Fibroblast of pulmonary artery (primary cell): ENCODE data around the gene CAMK2D.

ENCODE experiments used
- DNase-seq: peaks from one replicate; pipeline ENCODE4 v3.0.0-alpha.2; 2010; ENCODE audit warnings: low read depth
- H3K4me3 ChIP-seq: replicated peaks from 2 replicates; pipeline ENCODE4 v1.5.1; 2011; ENCODE audit warnings: low read depth, mild to moderate bottlenecking, control low read depth, low read length, moderate library complexity
- TF ChIP-seq, protein P1 (sequence below): IDR thresholded peaks from 2 replicates; pipeline ENCODE4 v1.5.1; 2011; ENCODE audit warnings: mild to moderate bottlenecking, control low read depth, low read length, inconsistent platforms; ENCODE audit errors: missing control alignments

CAMK2D gene

DNA sequence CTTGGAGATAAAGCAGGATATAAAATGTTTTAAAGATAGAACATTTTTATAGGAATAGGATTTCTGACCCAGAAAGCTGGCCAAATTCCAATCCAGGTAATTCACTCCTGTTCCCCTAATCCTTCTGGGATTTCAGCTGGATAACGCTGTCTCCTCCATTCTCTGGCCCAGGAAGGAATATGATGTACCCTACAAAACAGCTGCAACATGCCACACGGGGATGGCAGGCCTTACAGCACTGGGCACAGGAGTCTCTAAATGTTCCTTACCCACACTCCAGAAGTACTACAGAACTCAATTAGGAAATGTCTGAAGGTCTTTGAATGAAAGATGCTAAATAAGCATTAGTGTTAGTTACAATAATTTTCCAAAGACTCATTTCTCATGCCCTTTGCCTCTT lies 15.8 kb downstream of the CAMK2D start:
- TF ChIP-seq, protein P1, sequence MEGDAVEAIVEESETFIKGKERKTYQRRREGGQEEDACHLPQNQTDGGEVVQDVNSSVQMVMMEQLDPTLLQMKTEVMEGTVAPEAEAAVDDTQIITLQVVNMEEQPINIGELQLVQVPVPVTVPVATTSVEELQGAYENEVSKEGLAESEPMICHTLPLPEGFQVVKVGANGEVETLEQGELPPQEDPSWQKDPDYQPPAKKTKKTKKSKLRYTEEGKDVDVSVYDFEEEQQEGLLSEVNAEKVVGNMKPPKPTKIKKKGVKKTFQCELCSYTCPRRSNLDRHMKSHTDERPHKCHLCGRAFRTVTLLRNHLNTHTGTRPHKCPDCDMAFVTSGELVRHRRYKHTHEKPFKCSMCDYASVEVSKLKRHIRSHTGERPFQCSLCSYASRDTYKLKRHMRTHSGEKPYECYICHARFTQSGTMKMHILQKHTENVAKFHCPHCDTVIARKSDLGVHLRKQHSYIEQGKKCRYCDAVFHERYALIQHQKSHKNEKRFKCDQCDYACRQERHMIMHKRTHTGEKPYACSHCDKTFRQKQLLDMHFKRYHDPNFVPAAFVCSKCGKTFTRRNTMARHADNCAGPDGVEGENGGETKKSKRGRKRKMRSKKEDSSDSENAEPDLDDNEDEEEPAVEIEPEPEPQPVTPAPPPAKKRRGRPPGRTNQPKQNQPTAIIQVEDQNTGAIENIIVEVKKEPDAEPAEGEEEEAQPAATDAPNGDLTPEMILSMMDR, result no peak
- H3K4me3 ChIP-seq, result no peak overlapping the region
- no peak for DNase-seq

DNA sequence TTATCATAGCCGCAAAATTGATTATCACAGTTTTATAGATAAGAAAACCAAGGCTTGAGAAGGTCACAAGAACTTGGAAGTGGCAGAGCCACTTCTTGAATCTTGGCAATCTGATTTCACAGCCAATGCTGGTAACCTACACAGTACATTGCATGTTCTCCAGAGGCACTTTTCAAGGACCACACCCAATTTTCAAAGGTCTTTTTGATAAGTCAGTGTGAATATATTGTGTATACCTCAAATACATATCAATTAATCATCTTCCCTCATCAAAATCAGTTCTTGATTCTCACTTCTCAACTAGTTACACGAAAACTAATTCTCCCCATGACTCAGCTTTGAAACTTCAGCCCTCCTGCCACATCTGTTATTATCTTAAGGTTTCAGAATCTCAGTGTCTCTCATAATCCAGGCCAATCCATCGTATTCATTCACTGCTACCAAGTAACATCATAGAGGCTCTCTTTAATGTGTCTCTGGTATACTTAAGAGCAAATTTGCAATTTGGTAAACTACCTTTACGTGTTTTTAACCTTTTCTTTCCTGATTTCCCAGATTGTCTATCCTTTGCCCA lies 16.8 kb downstream of the CAMK2D start:
- TF ChIP-seq, protein P1, result no peak
- no peak for DNase-seq
- no peak overlapping the region for H3K4me3 ChIP-seq

DNA sequence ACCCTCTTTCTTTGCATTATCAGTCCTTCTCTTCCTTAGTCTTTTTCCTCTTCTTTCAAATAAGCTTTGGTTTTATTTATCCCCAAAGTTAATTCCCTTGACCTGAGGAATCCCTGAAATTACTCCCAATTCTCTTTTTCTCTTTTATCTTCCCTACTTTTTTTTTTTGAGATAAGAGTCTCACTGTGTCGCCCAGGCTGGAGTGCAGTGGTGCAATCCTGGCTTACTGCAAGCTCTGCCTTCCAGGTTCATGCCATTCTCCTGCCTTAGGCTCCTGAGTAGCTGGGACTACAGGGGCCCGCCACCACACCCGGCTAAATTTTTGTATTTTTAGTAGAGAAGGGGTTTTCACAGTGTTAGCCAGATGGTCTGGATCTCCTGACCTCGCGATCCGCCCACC lies 17.8 kb downstream of the CAMK2D start:
- no peak overlapping the region for H3K4me3 ChIP-seq
- DNase-seq, result no peak
- TF ChIP-seq, protein P1, result no peak

DNA sequence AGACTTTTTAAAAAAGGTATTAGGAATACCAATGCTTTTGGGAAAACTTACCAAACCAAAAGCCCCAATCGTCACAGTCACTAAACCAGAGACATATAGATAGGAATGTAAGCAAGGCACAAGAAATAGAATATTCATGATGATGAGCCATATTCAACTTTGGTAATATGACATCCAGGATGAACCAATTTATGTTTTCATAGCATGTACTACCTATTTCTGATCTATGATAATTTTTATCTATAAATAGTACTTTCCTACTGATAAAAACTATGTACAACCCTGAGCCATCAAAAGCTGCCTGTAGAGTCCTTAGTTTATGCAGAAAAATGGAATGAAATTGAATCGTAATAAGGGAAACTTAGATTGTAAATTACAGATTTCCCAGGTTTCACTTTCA lies 18.9 kb downstream of the CAMK2D start:
- no peak for DNase-seq
- H3K4me3 ChIP-seq, result no peak overlapping the region
- TF ChIP-seq, protein P1, result no peak

DNA sequence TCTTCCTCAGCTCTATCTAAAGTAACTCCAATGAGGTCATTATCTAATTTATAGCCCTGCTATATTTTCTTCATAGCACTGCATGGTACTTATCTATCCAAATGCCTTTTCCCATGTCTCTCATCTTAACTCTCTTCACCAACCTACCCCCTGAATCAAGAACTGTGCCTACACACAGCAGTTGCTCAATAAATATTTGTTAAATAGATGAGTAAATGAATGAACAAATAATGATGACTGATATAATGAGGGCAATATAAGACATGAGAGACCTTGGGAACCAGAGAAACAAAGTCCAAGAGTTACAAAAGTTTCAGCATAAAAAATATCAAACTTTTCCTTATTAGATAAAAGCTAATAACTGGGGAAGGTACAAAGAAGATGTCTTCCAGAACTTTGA lies 19.6 kb downstream of the CAMK2D start:
- no peak for DNase-seq
- TF ChIP-seq, protein P1, result no peak
- no peak overlapping the region for H3K4me3 ChIP-seq

DNA sequence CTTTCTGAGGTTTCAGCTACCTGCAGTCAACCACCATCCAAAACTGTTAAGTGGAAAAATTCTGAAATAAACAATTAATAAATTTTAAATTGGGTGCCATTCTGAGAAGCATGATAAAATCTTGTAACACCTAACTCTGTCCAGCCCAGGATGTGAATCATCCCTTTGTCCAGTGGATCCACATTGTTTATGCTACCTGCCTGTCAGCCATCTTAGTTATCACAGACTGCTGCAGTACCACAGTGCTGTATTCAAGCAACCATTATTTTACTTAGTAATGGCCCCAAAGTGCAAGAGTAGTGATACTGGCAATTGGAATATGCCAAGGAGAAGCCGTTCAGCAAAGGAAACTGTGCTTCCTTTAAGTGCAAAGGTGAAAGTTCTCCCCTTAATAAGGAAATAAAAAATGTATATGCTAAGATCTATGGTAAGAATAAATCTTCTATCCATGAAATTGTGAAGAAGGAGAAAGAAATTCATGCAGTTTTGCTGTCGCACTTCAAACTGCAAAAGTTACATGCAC lies 20.6 kb downstream of the CAMK2D start:
- H3K4me3 ChIP-seq, result no peak overlapping the region
- DNase-seq, result no peak
- TF ChIP-seq, protein P1, result no peak

DNA sequence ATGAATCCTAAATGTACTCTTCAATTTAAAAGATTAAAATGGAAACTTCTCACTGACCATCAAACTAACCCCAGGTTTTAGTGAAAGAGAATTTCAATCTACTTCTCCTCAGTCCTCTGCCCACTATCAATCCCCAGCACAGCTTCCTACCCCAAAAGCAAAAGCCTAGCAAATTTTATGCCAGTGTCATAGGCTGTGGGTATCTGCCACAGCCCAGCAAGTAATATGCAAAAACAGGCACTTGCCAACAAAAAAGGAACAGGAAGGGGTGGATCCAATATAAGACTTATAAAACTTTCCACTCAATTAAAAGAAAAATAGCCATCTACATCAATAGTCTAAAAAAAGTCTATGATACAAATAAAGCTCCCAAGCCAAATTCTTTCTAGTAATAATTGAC lies 22.3 kb downstream of the CAMK2D start:
- H3K4me3 ChIP-seq, result no peak overlapping the region
- TF ChIP-seq, protein P1, result no peak
- DNase-seq, result no peak
